ENCODE data around the gene ANO3.

ANO3 gene

DNA sequence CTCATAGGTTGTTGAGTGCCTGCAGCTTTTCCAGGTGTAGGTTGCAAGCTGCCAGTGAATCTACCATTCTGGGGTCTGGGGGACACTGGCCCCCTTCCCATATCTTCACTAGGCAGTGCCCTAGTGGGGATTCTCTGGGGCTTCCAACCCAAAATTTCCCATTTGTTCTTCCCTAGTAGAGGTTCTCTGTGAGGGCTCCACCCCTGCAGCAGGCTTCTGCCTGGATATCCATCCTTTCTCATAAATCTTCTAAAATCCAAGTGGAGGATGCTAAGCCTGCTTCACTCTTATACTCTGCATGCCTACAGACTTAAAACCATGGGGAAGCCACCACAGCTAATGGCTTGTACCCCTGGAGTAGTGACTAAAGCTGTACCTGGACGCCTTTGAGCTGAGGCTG lies 33.4 kb downstream of the ANO3 start:
- TF ChIP-seq, protein P1, sequence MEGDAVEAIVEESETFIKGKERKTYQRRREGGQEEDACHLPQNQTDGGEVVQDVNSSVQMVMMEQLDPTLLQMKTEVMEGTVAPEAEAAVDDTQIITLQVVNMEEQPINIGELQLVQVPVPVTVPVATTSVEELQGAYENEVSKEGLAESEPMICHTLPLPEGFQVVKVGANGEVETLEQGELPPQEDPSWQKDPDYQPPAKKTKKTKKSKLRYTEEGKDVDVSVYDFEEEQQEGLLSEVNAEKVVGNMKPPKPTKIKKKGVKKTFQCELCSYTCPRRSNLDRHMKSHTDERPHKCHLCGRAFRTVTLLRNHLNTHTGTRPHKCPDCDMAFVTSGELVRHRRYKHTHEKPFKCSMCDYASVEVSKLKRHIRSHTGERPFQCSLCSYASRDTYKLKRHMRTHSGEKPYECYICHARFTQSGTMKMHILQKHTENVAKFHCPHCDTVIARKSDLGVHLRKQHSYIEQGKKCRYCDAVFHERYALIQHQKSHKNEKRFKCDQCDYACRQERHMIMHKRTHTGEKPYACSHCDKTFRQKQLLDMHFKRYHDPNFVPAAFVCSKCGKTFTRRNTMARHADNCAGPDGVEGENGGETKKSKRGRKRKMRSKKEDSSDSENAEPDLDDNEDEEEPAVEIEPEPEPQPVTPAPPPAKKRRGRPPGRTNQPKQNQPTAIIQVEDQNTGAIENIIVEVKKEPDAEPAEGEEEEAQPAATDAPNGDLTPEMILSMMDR (IDR thresholded peaks at IDR 0.05; ENCODE audit: insufficient read depth, low read length, poor library complexity, severe bottlenecking) = no peak
- no peak for DNase-seq (ENCODE audit: extremely low read depth, insufficient read length)
- Histone ChIP-seq H3K4me3 (replicated peaks; ENCODE audit: low read depth, low read length) (no peak overlapping the region), H3K27me3 (replicated peaks; ENCODE audit: control insufficient read depth, insufficient read depth, low read length) (no peaks in the 10 kb centered on the region), H3K36me3 (ENCODE audit: control insufficient read depth, insufficient read depth, low read length) (no peaks in the 10 kb centered on the region)

DNA sequence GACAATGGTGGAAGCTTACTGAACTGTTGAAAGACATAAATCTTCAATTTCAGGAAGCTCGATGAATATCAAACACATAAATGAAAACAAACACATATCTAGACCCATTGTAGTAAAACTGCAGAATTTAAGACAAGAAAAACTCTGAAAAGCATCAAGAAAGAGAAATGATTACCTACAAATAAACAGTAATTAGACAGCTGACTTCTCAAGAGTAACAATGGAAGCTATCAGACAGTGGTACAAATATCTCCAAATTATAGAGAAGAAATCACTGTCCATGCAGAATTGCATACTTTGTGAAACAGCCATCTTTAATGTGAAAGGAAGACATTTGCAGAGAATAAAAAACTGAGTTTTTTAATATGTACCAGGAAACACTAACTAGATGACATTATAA lies 45.7 kb downstream of the ANO3 start:
- DNase-seq (ENCODE audit: extremely low read depth, insufficient read length) = no peak
- H3K4me3 ChIP-seq (replicated peaks; ENCODE audit: low read depth, low read length) = no peak overlapping the region
- TF ChIP-seq, protein P1 (IDR thresholded peaks at IDR 0.05; ENCODE audit: insufficient read depth, low read length, poor library complexity, severe bottlenecking) = no peak
- H3K36me3 ChIP-seq (ENCODE audit: control insufficient read depth, insufficient read depth, low read length) = no peaks in the 10 kb centered on the region
- H3K27me3 ChIP-seq (replicated peaks; ENCODE audit: control insufficient read depth, insufficient read depth, low read length) = no peaks in the 10 kb centered on the region

DNA sequence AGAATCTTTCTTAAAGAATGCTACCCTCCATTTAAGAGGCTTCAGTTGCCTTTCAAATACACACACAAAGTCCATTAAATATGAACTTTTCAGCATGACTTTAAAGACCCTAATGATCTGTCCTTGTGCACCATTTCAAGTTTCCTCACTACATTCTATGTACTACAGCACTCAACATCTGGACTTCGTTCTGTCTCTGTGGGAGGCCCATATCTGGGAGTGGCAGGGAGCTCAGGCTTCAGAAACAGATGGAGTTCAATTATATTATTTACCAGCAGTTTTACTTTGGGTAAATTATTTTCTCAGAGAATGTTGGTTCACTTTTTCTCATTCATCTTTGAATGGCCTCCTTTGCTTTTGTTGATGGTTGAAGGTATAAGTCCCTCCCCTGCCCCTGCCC lies 67.4 kb downstream of the ANO3 start:
- Histone ChIP-seq H3K4me3 (replicated peaks; ENCODE audit: low read depth, low read length) (no peak overlapping the region), H3K27me3 (replicated peaks; ENCODE audit: control insufficient read depth, insufficient read depth, low read length) (no peaks in the 10 kb centered on the region), H3K36me3 (ENCODE audit: control insufficient read depth, insufficient read depth, low read length) (no peaks in the 10 kb centered on the region)
- no peak for DNase-seq (ENCODE audit: extremely low read depth, insufficient read length)
- TF ChIP-seq, protein P1 (IDR thresholded peaks at IDR 0.05; ENCODE audit: insufficient read depth, low read length, poor library complexity, severe bottlenecking) = no peak

GRCh38 chr11:26410706-26411366 lies 78.9 kb downstream of the ANO3 start:
- DNase-seq (ENCODE audit: extremely low read depth, insufficient read length) = no peak
- Histone ChIP-seq H3K36me3 (ENCODE audit: control insufficient read depth, insufficient read depth, low read length) (no peaks in the 10 kb centered on the region), H3K27me3 (replicated peaks; ENCODE audit: control insufficient read depth, insufficient read depth, low read length) (no peaks in the 10 kb centered on the region), H3K4me3 (replicated peaks; ENCODE audit: low read depth, low read length) (no peak overlapping the region)
- TF ChIP-seq, protein P1 (IDR thresholded peaks at IDR 0.05; ENCODE audit: insufficient read depth, low read length, poor library complexity, severe bottlenecking) = no peak

DNA sequence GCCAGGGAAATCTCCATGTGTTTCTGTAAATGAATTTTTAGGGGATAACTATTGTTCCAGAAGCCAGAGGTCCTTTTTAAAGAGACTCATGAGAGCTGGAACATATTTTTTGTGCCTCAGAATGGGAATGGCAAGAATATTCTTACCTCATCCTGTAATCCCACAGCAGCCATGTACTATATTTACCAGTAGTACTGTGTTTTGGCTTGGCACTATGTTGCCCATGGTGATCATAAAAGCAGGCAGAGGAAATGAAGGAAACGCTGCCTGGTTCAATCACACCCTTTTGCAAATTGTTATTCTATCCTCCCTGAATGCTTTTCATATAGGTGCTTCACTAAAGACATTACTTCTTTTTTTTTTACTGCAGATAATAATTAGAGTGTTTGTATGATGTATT lies 81.0 kb downstream of the ANO3 start:
- TF ChIP-seq, protein P1 (IDR thresholded peaks at IDR 0.05; ENCODE audit: insufficient read depth, low read length, poor library complexity, severe bottlenecking) = no peak
- H3K27me3 ChIP-seq (replicated peaks; ENCODE audit: control insufficient read depth, insufficient read depth, low read length) = no peaks in the 10 kb centered on the region
- DNase-seq (ENCODE audit: extremely low read depth, insufficient read length) = no peak
- no peaks in the 10 kb centered on the region for H3K36me3 ChIP-seq (ENCODE audit: control insufficient read depth, insufficient read depth, low read length)
- H3K4me3 ChIP-seq (replicated peaks; ENCODE audit: low read depth, low read length) = no peak overlapping the region

Measured in GM06990 (cell line).